ENCODE data around the gene CPNE5. TPM values are rescaled to one million over a fixed set of nuclear protein-coding genes. Genes with fewer than 3 reads are reported as not detected.

CPNE5 gene
- total RNA-seq, 1 experiment from 2014 or later = 0.37 TPM

DNA sequence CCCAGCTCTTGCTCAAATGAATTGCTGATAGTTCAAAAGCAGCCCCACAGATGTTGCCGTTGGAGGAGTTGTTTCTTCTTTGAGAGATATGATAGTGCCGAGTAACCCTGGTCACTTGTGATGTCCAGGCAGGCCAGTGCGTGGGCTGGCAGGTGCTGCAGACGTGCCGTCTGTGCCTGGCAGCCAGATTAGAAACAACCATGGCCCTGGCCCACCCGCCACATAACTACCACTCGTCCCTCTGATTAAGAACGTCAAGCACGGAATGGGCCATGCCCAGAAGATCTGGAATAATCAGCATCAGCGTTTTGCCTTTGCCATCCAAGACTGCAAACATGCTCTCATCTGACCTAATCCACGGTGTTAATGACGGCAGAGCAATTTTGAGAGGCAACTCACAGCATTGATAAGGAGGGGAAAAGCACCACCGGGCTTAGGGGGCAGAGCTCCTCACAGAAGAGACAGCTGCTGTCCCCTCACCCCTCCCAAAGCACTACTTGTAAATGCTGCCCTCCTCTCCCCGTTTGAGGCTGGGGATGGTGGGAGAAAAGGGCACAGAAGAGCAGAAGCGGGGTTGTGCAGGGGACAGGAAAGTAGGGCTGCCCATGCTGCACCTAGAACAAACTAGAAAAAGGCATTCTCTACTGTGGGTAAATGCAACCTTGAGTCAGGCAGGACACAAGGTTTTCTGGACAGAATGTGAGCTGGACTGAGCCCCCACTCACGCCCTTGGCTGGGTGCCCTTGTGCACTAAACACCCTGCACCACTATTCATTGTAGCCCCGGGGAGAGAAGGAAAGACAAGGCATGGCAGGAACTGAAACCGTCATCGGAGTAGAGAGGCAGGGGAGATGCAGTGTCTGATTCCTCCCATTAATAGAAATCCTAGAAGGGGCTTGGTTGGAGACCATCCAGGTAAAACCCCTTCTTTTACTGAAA is 5.3 kb upstream of the CPNE5 start:
- intact Hi-C loops (cut with micrococcal nuclease; ENCODE audit: unreplicated experiment) = no loop called here
- POLR2A ChIA-PET (ENCODE audit: unreplicated experiment) = no interaction called here
- CTCF ChIA-PET = no interaction called here
- H3K9me3 ChIP-seq (ENCODE audit: insufficient read depth, low read depth) = no peaks in the 10 kb centered on the region
- no peaks in the 10 kb centered on the region for H4K20me1 ChIP-seq (ENCODE audit: insufficient read depth)
- H3K79me2 ChIP-seq (ENCODE audit: low read depth) = no peaks in the 10 kb centered on the region
- H3K4me1 ChIP-seq (replicated peaks; ENCODE audit: insufficient read depth) = no peaks in the 10 kb centered on the region
- no peak overlapping the region for H2AFZ ChIP-seq
- no peaks in the 10 kb centered on the region for H3K27me3 ChIP-seq (ENCODE audit: insufficient read depth, low read depth)
- no peak overlapping the region for H3K4me3 ChIP-seq
- DNase-seq = no peak
- no peak overlapping the region for H3K27ac ChIP-seq
- BruUV-seq (replicated peaks) = no TSS peak
- TF ChIP-seq, protein P1, sequence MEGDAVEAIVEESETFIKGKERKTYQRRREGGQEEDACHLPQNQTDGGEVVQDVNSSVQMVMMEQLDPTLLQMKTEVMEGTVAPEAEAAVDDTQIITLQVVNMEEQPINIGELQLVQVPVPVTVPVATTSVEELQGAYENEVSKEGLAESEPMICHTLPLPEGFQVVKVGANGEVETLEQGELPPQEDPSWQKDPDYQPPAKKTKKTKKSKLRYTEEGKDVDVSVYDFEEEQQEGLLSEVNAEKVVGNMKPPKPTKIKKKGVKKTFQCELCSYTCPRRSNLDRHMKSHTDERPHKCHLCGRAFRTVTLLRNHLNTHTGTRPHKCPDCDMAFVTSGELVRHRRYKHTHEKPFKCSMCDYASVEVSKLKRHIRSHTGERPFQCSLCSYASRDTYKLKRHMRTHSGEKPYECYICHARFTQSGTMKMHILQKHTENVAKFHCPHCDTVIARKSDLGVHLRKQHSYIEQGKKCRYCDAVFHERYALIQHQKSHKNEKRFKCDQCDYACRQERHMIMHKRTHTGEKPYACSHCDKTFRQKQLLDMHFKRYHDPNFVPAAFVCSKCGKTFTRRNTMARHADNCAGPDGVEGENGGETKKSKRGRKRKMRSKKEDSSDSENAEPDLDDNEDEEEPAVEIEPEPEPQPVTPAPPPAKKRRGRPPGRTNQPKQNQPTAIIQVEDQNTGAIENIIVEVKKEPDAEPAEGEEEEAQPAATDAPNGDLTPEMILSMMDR (conservative IDR thresholded peaks at IDR 0.05) = no peak
- TF ChIP-seq EZH2 (IDR thresholded peaks at IDR 0.05; ENCODE audit: low read depth) = no peak
- no peaks in the 10 kb centered on the region for H3K36me3 ChIP-seq (ENCODE audit: low read depth)
- no peak overlapping the region for H3K4me2 ChIP-seq
- H3F3A ChIP-seq (ENCODE audit: insufficient read depth, low read depth) = 0 out of 2 replicates have a peak, but pooled peaks cover 8% of the 10 kb centered on the region
- no peaks in the 10 kb centered on the region for H3K9me2 ChIP-seq (ENCODE audit: insufficient read depth)

DNA sequence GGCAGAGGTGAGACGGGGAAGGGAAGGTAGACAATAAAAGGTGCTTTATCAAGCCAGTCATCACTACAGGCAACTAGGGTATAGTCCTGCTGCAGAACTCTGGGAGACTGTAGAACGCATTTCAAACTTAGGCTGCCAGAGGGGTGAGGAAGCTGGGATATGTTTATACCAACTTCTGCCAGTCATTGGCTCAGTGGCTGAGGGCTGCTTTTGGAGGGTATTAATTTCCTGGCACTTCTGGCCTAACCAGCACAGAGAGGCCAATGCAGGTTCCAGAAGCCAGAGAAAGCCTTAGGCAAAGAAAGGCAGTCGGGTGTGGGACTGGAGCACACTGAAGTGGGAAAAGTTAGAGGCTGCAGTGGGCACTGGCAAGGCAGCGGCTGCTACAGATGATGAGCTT is 3.9 kb upstream of the CPNE5 start:
- Histone ChIP-seq H3K79me2 (ENCODE audit: low read depth) (no peaks in the 10 kb centered on the region), H3K4me3 (no peak overlapping the region), H3K27me3 (ENCODE audit: insufficient read depth, low read depth) (peaks cover 12% of the 10 kb centered on the region), H4K20me1 (ENCODE audit: insufficient read depth) (no peaks in the 10 kb centered on the region), H3K4me2 (no peak overlapping the region), H3K9me3 (ENCODE audit: insufficient read depth, low read depth) (no peaks in the 10 kb centered on the region), H2AFZ (no peak overlapping the region), H3K4me1 (replicated peaks; ENCODE audit: insufficient read depth) (no peaks in the 10 kb centered on the region), H3F3A (ENCODE audit: insufficient read depth, low read depth) (0 out of 2 replicates have a peak, but pooled peaks cover 8% of the 10 kb centered on the region), H3K27ac (no peak overlapping the region), H3K36me3 (ENCODE audit: low read depth) (no peaks in the 10 kb centered on the region), H3K9me2 (ENCODE audit: insufficient read depth) (no peaks in the 10 kb centered on the region)
- CTCF ChIA-PET = no interaction called here
- POLR2A ChIA-PET (ENCODE audit: unreplicated experiment) = no interaction called here
- TF ChIP-seq EZH2 (IDR thresholded peaks at IDR 0.05; ENCODE audit: low read depth) = no peak
- TF ChIP-seq, protein P1 (conservative IDR thresholded peaks at IDR 0.05) = no peak
- BruUV-seq (replicated peaks) = no TSS peak
- no peak for DNase-seq
- intact Hi-C loops (cut with micrococcal nuclease; ENCODE audit: unreplicated experiment) = no loop called here

DNA sequence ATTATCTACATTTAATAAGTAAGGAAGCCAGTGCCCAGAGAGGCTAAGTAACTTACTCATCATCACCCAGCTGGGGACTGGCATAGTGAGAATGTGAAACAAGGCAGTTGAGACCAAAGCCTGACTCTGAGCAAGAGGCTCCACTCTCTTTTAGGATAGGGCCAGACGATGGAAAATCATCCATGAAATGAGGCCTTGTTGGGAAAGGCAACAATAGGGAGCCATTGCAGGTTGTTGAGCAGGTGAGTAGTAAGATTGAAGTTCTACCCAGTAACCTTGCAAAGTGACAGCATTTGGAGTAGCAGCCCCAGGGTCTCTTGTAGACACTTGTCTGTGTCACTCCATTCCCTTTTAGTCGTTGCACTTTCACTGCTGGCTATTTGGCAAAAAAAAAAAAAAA is 2.5 kb upstream of the CPNE5 start:
- H3F3A ChIP-seq (ENCODE audit: insufficient read depth, low read depth) = 0 out of 2 replicates have a peak, but pooled peaks cover 8% of the 10 kb centered on the region
- TF ChIP-seq, protein P1 (conservative IDR thresholded peaks at IDR 0.05) = no peak
- TF ChIP-seq EZH2 (IDR thresholded peaks at IDR 0.05; ENCODE audit: low read depth) = no peak
- no peaks in the 10 kb centered on the region for H3K79me2 ChIP-seq (ENCODE audit: low read depth)
- intact Hi-C loops (cut with micrococcal nuclease; ENCODE audit: unreplicated experiment) = no loop called here
- H3K9me2 ChIP-seq (ENCODE audit: insufficient read depth) = no peaks in the 10 kb centered on the region
- ChIA-PET CTCF (no interaction called here), POLR2A (ENCODE audit: unreplicated experiment) (no interaction called here)
- H3K36me3 ChIP-seq (ENCODE audit: low read depth) = no peaks in the 10 kb centered on the region
- DNase-seq = no peak
- H4K20me1 ChIP-seq (ENCODE audit: insufficient read depth) = no peaks in the 10 kb centered on the region
- no peak overlapping the region for H2AFZ ChIP-seq
- BruUV-seq (replicated peaks) = no TSS peak
- no peak overlapping the region for H3K4me2 ChIP-seq
- no peak overlapping the region for H3K4me3 ChIP-seq
- H3K4me1 ChIP-seq (replicated peaks; ENCODE audit: insufficient read depth) = no peaks in the 10 kb centered on the region
- H3K27me3 ChIP-seq (ENCODE audit: insufficient read depth, low read depth) = peaks cover 14% of the 10 kb centered on the region
- H3K27ac ChIP-seq = no peak overlapping the region
- no peaks in the 10 kb centered on the region for H3K9me3 ChIP-seq (ENCODE audit: insufficient read depth, low read depth)

All from PC-9 (cell line).